H1 (cell line): ENCODE data around the gene RANBP9.

Experiments
- CEBPB ChIP-seq: IDR thresholded peaks from 2 replicates; pipeline ENCODE4 v1.6.1; 2012; ENCODE audit warnings: low read depth, low read length
- EP300 ChIP-seq, 2 experiments: IDR thresholded peaks; 1 replicate in 1 of 2; 2 replicates in 1 of 2; pipeline ENCODE4 v1.6.1; 2011 to 2012; ENCODE audit warnings: low read depth in 2 of 2, low read length in 2 of 2, mild to moderate bottlenecking in 2 of 2, borderline replicate concordance in 1 of 2, inconsistent platforms in 1 of 2, moderate library complexity in 1 of 2
- EZH2 ChIP-seq: fragments of 200-600 bp; sonication (generic); IDR thresholded peaks from 2 replicates; pipeline ENCODE4 v1.7.1; 2012; ENCODE audit warnings: low read depth, mild to moderate bottlenecking, moderate library complexity, low read length, inconsistent platforms; ENCODE audit not compliant: severe bottlenecking
- HDAC2 ChIP-seq, 2 experiments: fragments of 300-600 bp in 1 of 2; sonication (generic) in 1 of 2; IDR thresholded peaks; 2 replicates each; pipeline ENCODE4 v1.6.1; 2011 to 2012; ENCODE audit warnings: low read depth in 2 of 2, low read length in 2 of 2, mild to moderate bottlenecking in 2 of 2, moderate library complexity in 2 of 2, borderline replicate concordance in 1 of 2, inconsistent platforms in 1 of 2
- JUND ChIP-seq: IDR thresholded peaks from 2 replicates; pipeline ENCODE4 v1.6.1; 2011; ENCODE audit warnings: mild to moderate bottlenecking, improper control_type of control experiment, low read length
- POLR2AphosphoS5 ChIP-seq: IDR thresholded peaks from 2 replicates; pipeline ENCODE4 v1.6.1; 2011; ENCODE audit warnings: low read depth, low read length
- RAD21 ChIP-seq, 2 experiments: IDR thresholded peaks in 1 of 2; conservative IDR thresholded peaks in 1 of 2; 2 replicates each; pipeline ENCODE4 v1.6.1; 2011; ENCODE audit warnings: low read depth in 2 of 2, low read length in 2 of 2, improper control_type of control experiment in 1 of 2, inconsistent platforms in 1 of 2, mild to moderate bottlenecking in 1 of 2, moderate library complexity in 1 of 2
- RFX5 ChIP-seq: IDR thresholded peaks from 2 replicates; pipeline ENCODE4 v1.6.1; 2011; ENCODE audit warnings: low read depth, low read length, improper control_type of control experiment, borderline replicate concordance
- TCF12 ChIP-seq: IDR thresholded peaks from 2 replicates; pipeline ENCODE4 v1.6.1; 2011; ENCODE audit warnings: low read depth, mild to moderate bottlenecking, low read length
- TF ChIP-seq, protein P1 (sequence below), 3 experiments: IDR thresholded peaks; 1 replicate in 2 of 3; 2 replicates in 1 of 3; pipeline versions ENCODE4 v1.5.1 to v1.6.1; 2011; ENCODE audit warnings: low read length in 3 of 3, mild to moderate bottlenecking in 3 of 3, inconsistent platforms in 2 of 3, low read depth in 1 of 3, moderate library complexity in 1 of 3; ENCODE audit not compliant: insufficient read depth in 1 of 3; ENCODE audit errors: control extremely low read depth in 1 of 3
- TF ChIP-seq, protein P2 (sequence below): IDR thresholded peaks from 2 replicates; pipeline ENCODE4 v1.6.1; 2012; ENCODE audit warnings: inconsistent platforms

DNA sequence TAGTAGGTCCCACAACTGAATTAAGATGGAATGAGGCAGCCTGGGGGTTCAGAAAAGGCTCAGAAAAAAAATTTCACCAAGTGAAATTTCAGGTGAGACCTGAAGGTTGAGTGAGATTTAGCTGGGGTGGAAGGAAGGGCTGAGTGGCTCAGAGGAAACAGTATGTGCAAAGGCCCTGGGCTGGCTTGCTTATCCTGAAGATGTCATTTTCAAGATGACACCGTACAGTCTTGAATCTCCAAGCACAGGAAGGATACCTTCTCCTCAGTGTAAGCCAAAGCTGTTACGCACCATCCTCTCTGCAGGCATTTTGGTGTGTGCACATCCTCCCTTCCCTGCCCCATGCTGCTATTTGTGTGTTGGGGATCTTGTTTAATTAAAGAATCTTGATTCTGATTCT, 43.0 kb upstream of the RANBP9 start:
- TF ChIP-seq EP300 (IDR thresholded peaks at IDR 0.05; ENCODE audit: borderline replicate concordance in 1 of 2, low read depth in 2 of 2, low read length in 2 of 2) (no peak), HDAC2 (IDR thresholded peaks at IDR 0.05; ENCODE audit: borderline replicate concordance in 1 of 2, low read depth in 2 of 2, low read length in 2 of 2) (no peak), RAD21 (IDR thresholded peaks at IDR 0.05 in 1 of 2, conservative IDR thresholded peaks at IDR 0.05 in 1 of 2; ENCODE audit: low read depth in 2 of 2, low read length in 2 of 2) (no peak), JUND (no peak), EZH2 (no peak), TCF12 (no peak), POLR2AphosphoS5 (no peak), RFX5 (no peak), CEBPB (no peak)
- TF ChIP-seq, protein P1, sequence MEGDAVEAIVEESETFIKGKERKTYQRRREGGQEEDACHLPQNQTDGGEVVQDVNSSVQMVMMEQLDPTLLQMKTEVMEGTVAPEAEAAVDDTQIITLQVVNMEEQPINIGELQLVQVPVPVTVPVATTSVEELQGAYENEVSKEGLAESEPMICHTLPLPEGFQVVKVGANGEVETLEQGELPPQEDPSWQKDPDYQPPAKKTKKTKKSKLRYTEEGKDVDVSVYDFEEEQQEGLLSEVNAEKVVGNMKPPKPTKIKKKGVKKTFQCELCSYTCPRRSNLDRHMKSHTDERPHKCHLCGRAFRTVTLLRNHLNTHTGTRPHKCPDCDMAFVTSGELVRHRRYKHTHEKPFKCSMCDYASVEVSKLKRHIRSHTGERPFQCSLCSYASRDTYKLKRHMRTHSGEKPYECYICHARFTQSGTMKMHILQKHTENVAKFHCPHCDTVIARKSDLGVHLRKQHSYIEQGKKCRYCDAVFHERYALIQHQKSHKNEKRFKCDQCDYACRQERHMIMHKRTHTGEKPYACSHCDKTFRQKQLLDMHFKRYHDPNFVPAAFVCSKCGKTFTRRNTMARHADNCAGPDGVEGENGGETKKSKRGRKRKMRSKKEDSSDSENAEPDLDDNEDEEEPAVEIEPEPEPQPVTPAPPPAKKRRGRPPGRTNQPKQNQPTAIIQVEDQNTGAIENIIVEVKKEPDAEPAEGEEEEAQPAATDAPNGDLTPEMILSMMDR (IDR thresholded peaks at IDR 0.05; ENCODE audit: control extremely low read depth in 1 of 3, insufficient read depth in 1 of 3, low read depth in 1 of 3, low read length in 3 of 3) = no peak
- TF ChIP-seq, protein P2, sequence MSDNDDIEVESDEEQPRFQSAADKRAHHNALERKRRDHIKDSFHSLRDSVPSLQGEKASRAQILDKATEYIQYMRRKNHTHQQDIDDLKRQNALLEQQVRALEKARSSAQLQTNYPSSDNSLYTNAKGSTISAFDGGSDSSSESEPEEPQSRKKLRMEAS = no peak
